Stimulated activated naive CD8-positive, alpha-beta T cell treated with anti-CD3 and anti-CD28 coated beads, Interleukin-15, Interleukin-2, amounts not matched to agents 100 U/mL and 50 U/mL, for 24 hours (primary cell): ENCODE data around the gene USP24.
"Not testable (repeated sequence)": the region's sequence is repeated elsewhere in the genome, so short reads cannot be mapped to it uniquely, and the experiment has no call there.

Experiments used
- ATAC-seq: fragments of 150-1000 bp; cut with Tn5 transposase; one replicate; pipeline ENCODE4 v1.10.0; 2021
- DNase-seq: peaks from one replicate; pipeline ENCODE4 v3.0.0; 2021

The USP24 gene

GRCh38 chr1:55197099-55197498 lies 18.1 kb downstream of the USP24 start:
- ATAC-seq (no peak), DNase-seq (no peak)

- DNase-seq (no peak), ATAC-seq (no peak)
Observed at GRCh38 chr1:55196433-55197035, 18.6 kb downstream of the USP24 start.

- DNase-seq (no peak), ATAC-seq (peak; percentile 32)
Observed at GRCh38 chr1:55195521-55196233, 19.5 kb downstream of the USP24 start.

- ATAC-seq (no peak), DNase-seq (no peak)
Observed at GRCh38 chr1:55194851-55195250, 20.3 kb downstream of the USP24 start.

GRCh38 chr1:55192093-55192492 lies 23.1 kb downstream of the USP24 start:
- DNase-seq (no peak), ATAC-seq (no peak)

GRCh38 chr1:55191219-55191952 lies 23.8 kb downstream of the USP24 start:
- ATAC-seq, DNase-seq: not testable (repeated sequence)

GRCh38 chr1:55190109-55190508 lies 25.1 kb downstream of the USP24 start:
- no peak for DNase-seq
- ATAC-seq: no peak

GRCh38 chr1:55188909-55189308 lies 26.3 kb downstream of the USP24 start:
- ATAC-seq (peak; percentile 55), DNase-seq (no peak)

- ATAC-seq (peak; percentile 28), DNase-seq (no peak)
Observed at GRCh38 chr1:55185832-55186231, 29.3 kb downstream of the USP24 start.

- no peak for DNase-seq
- no peak for ATAC-seq
Observed at GRCh38 chr1:55184859-55185258, 30.3 kb downstream of the USP24 start.

GRCh38 chr1:55181666-55182065 lies 33.5 kb downstream of the USP24 start:
- DNase-seq (no peak), ATAC-seq (no peak)

GRCh38 chr1:55180075-55180670 lies 35.0 kb downstream of the USP24 start:
- DNase-seq (no peak), ATAC-seq (no peak)

GRCh38 chr1:55179177-55179835 lies 35.9 kb downstream of the USP24 start:
- ATAC-seq (peak; percentile 59), DNase-seq (no peak)

GRCh38 chr1:55172687-55173086 lies 42.5 kb downstream of the USP24 start:
- no peak for DNase-seq
- no peak for ATAC-seq

- no peak for DNase-seq
- ATAC-seq: no peak
Observed at GRCh38 chr1:55172272-55172671, 42.9 kb downstream of the USP24 start.

- ATAC-seq (no peak), DNase-seq (no peak)
Observed at GRCh38 chr1:55171694-55172093, 43.5 kb downstream of the USP24 start.

GRCh38 chr1:55170426-55170825 lies 44.7 kb downstream of the USP24 start:
- DNase-seq (no peak), ATAC-seq (no peak)

- ATAC-seq (peak; percentile 62), DNase-seq (no peak)
Observed at GRCh38 chr1:55169126-55169525, 46.0 kb downstream of the USP24 start.

- DNase-seq (no peak), ATAC-seq (no peak)
Observed at GRCh38 chr1:55168353-55168752, 46.8 kb downstream of the USP24 start.

GRCh38 chr1:55167224-55167871 lies 47.8 kb downstream of the USP24 start:
- DNase-seq (no peak), ATAC-seq (no peak)

GRCh38 chr1:55164906-55165305 lies 50.3 kb downstream of the USP24 start:
- DNase-seq (no peak), ATAC-seq (peak; percentile 83)

- DNase-seq (no peak), ATAC-seq (no peak)
Observed at GRCh38 chr1:55159571-55159970, 55.6 kb downstream of the USP24 start.
